MCF 10A (cell line): ENCODE data around the gene USP25. TPM values are rescaled to one million over a fixed set of nuclear protein-coding genes. Genes with fewer than 3 reads are reported as not detected.
A peak's percentile ranks its signal among the peaks of the same experiment; 100 is the strongest.

ENCODE experiments used
- BruUV-seq: library from RNA; stranded (reverse); fragments of 400-500 nt; replicated peaks from 2 replicates; lab custom pipeline; 2021; lab: Mats Ljungman, UMichigan
- CTCF ChIA-PET: fragments of 300-600 bp; sonication (Branson Sonifier 250); formaldehyde crosslinking; extraction: SDS; loops from one replicate; lab custom pipeline; 2021; ENCODE audit warnings: antibody characterized with exemption, inconsistent platforms; lab: Yijun Ruan, JAX
- POLR2A ChIA-PET: fragments of 300-600, 350-650 bp; sonication (Branson Sonifier 250); formaldehyde crosslinking; extraction: SDS; loops from one replicate; lab custom pipeline; 2020; ENCODE audit warnings: antibody characterized with exemption, inconsistent platforms; lab: Yijun Ruan, JAX
- DNase-seq: peaks from one replicate; pipeline ENCODE4 v3.0.0-alpha.2; 2018; ENCODE audit not compliant: unreplicated experiment
- H3K27ac Mint-ChIP-seq: one replicate; pipeline ENCODE4 v1.8.0; 2022; ENCODE audit warnings: mild to moderate bottlenecking, low read depth, mixed read lengths; ENCODE audit not compliant: unreplicated experiment
- H3K27me3 Mint-ChIP-seq: one replicate; pipeline ENCODE4 v1.8.0; 2022; ENCODE audit warnings: mixed read lengths; ENCODE audit not compliant: insufficient read depth, unreplicated experiment
- H3K36me3 Mint-ChIP-seq: one replicate; pipeline ENCODE4 v1.8.0; 2022; ENCODE audit warnings: mild to moderate bottlenecking, moderate library complexity, mixed read lengths; ENCODE audit not compliant: insufficient read depth, unreplicated experiment
- H3K4me1 Mint-ChIP-seq: one replicate; pipeline ENCODE4 v1.8.0; 2022; ENCODE audit warnings: mixed read lengths; ENCODE audit not compliant: insufficient read depth, unreplicated experiment
- H3K4me3 Mint-ChIP-seq: one replicate; pipeline ENCODE4 v1.8.0; 2022; ENCODE audit warnings: mild to moderate bottlenecking, moderate library complexity, mixed read lengths; ENCODE audit not compliant: unreplicated experiment
- H3K9me3 Mint-ChIP-seq: one replicate; pipeline ENCODE4 v1.8.0; 2022; ENCODE audit warnings: mixed read lengths; ENCODE audit not compliant: unreplicated experiment
- intact Hi-C: fragments of 100-400 bp; cut with micrococcal nuclease; formaldehyde crosslinking; loops from 2 replicates; pipeline ENCODE4 v1.14.1; 2022
- total RNA-seq: library from RNA; stranded (reverse); gene quantifications from 2 replicates; pipeline ENCODE4 v1.2.3, GENCODE V29; 2022
- TF ChIP-seq, protein P1 (sequence below): fragments of 200-600 bp; IDR thresholded peaks from one replicate; pipeline ENCODE4 v1.8.0; 2022; ENCODE audit warnings: antibody characterized with exemption, mild to moderate bottlenecking; ENCODE audit not compliant: unreplicated experiment

The USP25 gene
- total RNA-seq, 1 experiment from 2014 or later: 90.8 TPM

- DNase-seq: peak; percentile 75
- Mint-ChIP-seq H3K36me3 (no peaks in the 10 kb centered on the region), H3K4me3 (no peak overlapping the region), H3K27ac (peak overlapping the region; percentile 37), H3K4me1 (peaks cover 13% of the 10 kb centered on the region), H3K9me3 (no peaks in the 10 kb centered on the region), H3K27me3 (no peaks in the 10 kb centered on the region)
- no TSS peak for BruUV-seq
- CTCF ChIA-PET: interaction anchor here (0.6 to 1.1 kb wide), 2 partner anchors 10 to 965 kb away, joined by 3 read pairs; no protein-coding TSS in a partner anchor
- intact Hi-C loops: no loop called here
- POLR2A ChIA-PET: interaction anchor here (1.1 kb wide), 1 partner anchor 23 kb away, joined by 5 read pairs; no protein-coding TSS in a partner anchor
- TF ChIP-seq, protein P1, sequence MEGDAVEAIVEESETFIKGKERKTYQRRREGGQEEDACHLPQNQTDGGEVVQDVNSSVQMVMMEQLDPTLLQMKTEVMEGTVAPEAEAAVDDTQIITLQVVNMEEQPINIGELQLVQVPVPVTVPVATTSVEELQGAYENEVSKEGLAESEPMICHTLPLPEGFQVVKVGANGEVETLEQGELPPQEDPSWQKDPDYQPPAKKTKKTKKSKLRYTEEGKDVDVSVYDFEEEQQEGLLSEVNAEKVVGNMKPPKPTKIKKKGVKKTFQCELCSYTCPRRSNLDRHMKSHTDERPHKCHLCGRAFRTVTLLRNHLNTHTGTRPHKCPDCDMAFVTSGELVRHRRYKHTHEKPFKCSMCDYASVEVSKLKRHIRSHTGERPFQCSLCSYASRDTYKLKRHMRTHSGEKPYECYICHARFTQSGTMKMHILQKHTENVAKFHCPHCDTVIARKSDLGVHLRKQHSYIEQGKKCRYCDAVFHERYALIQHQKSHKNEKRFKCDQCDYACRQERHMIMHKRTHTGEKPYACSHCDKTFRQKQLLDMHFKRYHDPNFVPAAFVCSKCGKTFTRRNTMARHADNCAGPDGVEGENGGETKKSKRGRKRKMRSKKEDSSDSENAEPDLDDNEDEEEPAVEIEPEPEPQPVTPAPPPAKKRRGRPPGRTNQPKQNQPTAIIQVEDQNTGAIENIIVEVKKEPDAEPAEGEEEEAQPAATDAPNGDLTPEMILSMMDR: no peak
Measured at GRCh38 chr21:15706696-15707095, 23.1 kb upstream of the USP25 start.

- ChIA-PET POLR2A (no interaction called here), CTCF (no interaction called here)
- Mint-ChIP-seq H3K9me3 (no peaks in the 10 kb centered on the region), H3K27ac (no peak overlapping the region), H3K4me3 (no peak overlapping the region), H3K4me1 (no peaks in the 10 kb centered on the region), H3K36me3 (no peaks in the 10 kb centered on the region), H3K27me3 (no peaks in the 10 kb centered on the region)
- DNase-seq: no peak
- TF ChIP-seq, protein P1: no peak
- no TSS peak for BruUV-seq
- intact Hi-C loops: no loop called here
Measured at GRCh38 chr21:15713412-15713811, 16.4 kb upstream of the USP25 start.

DNA sequence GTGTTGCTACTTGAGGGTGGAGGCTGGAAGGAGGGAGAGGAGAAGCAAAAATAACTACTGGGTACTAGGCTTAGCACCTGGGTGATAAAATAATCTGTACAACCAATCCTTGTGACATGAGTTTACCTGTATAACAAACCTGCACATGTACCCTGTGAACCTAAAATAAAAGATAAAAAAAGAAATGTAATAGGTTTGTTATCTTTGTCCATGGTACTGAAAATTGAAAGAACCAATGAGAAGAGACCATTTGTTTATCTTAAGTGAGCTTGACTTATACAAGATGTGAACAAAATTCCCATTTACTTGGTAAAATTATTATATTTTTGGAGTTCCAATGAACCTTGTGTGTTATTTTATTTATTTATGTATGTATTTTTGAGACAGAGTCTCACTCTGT, 11.1 kb upstream of the USP25 start:
- Mint-ChIP-seq H3K4me3 (no peak overlapping the region), H3K9me3 (no peaks in the 10 kb centered on the region), H3K27me3 (no peaks in the 10 kb centered on the region), H3K36me3 (no peaks in the 10 kb centered on the region), H3K27ac (no peak overlapping the region), H3K4me1 (no peaks in the 10 kb centered on the region)
- TF ChIP-seq, protein P1: no peak
- intact Hi-C loops: no loop called here
- POLR2A ChIA-PET: no interaction called here
- BruUV-seq: no TSS peak
- DNase-seq: no peak
- CTCF ChIA-PET: interaction anchor here (1.2 kb wide), 1 partner anchor 39 kb away, joined by 3 read pairs; no protein-coding TSS in a partner anchor

GRCh38 chr21:15719976-15720375, 9.8 kb upstream of the USP25 start:
- no peaks in the 10 kb centered on the region for H3K36me3 Mint-ChIP-seq
- no peaks in the 10 kb centered on the region for H3K9me3 Mint-ChIP-seq
- CTCF ChIA-PET: no interaction called here
- intact Hi-C loops: no loop called here
- H3K27ac Mint-ChIP-seq: no peak overlapping the region
- no peak for DNase-seq
- no peaks in the 10 kb centered on the region for H3K27me3 Mint-ChIP-seq
- H3K4me3 Mint-ChIP-seq: no peak overlapping the region
- BruUV-seq: no TSS peak
- POLR2A ChIA-PET: no interaction called here
- H3K4me1 Mint-ChIP-seq: no peaks in the 10 kb centered on the region
- TF ChIP-seq, protein P1: no peak
